ENCODE results near the gene THAP8. TPM values are rescaled to one million over a fixed set of nuclear protein-coding genes. Genes with fewer than 3 reads are reported as not detected.

Gene THAP8
- total and polyA plus RNA-seq, 2 donors (not counting 3 experiments of a cell fraction or from before 2014, with no cell fraction given): 2.9 to 6.6 TPM

DNA sequence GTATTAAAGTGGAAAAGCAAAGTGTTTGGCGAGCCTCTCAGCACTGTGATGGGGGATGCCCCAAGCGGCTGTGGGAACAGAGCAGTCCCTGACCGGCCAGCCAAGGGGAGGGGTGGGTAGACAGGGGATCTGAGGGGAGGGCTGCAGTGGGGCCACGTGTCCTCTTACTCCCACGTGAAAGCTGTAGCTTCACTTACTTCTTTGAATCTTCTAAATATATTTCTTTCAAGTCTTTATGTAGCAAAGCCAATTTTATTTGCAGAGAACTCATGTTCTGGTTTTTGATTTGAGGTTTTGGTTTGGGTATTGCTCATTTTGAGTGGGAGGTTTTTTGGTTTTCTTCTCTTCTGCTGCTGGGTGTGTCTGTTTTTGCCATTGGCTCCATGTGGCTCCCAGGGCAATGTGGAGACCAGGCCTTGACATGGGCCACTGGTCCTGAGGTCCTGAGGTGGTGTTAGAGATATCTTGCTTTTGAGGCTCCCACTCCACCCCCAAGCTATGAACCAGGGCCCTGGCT is 39.1 kb upstream of the THAP8 start:
- ChIA-PET POLR2A (no interaction called here), CTCF (no interaction called here)
- intact Hi-C loops (cut with micrococcal nuclease): no loop called here
- H3K9ac ChIP-seq (replicated peaks; ENCODE audit: extremely low read depth, insufficient read depth, low read length): no peak overlapping the region
- H3K27ac ChIP-seq (ENCODE audit: insufficient read depth, low read depth, low read length): no peak overlapping the region
- H3K36me3 ChIP-seq (ENCODE audit: control insufficient read depth in 2 of 2, extremely low read depth in 1 of 2, insufficient read depth in 2 of 2, low read length in 2 of 2): peaks cover 3 to 5% of the 10 kb centered on the region in 2 experiments
- no peaks in the 10 kb centered on the region for H4K20me1 ChIP-seq (replicated peaks; ENCODE audit: control insufficient read depth, extremely low read depth, insufficient read depth, low read length)
- H3K9me1 ChIP-seq (replicated peaks; ENCODE audit: control insufficient read depth, extremely low read depth, insufficient read depth, low read length): no peaks in the 10 kb centered on the region
- FAIRE-seq: no peak
- H2AFZ ChIP-seq (ENCODE audit: low read depth, low read length): no peak overlapping the region
- H3K4me1 ChIP-seq (ENCODE audit: control insufficient read depth, extremely low read depth, insufficient read depth, low read length): no peaks in the 10 kb centered on the region
- H3K4me2 ChIP-seq (ENCODE audit: insufficient read depth, low read length): no peak overlapping the region
- dilution Hi-C loops (cut with MboI; ENCODE audit: extremely low pct_ligation_motif_present, low sequenced_read_pairs): no loop called here
- TF ChIP-seq MYC (IDR thresholded peaks at IDR 0.05; ENCODE audit: low read depth, low read length) (no peak), POLR2AphosphoS5 (IDR thresholded peaks at IDR 0.05; ENCODE audit: insufficient read depth, low read depth, low read length) (no peak), EZH2 (IDR thresholded peaks at IDR 0.05; ENCODE audit: borderline replicate concordance, low read depth, low read length, severe bottlenecking) (no peak), FOS (IDR thresholded peaks at IDR 0.05; ENCODE audit: borderline replicate concordance, insufficient read depth, low read length) (no peak), GATA2 (IDR thresholded peaks at IDR 0.05; ENCODE audit: insufficient read depth, insufficient read length, low read depth, low read length) (no peak)
- TF ChIP-seq, protein P1, sequence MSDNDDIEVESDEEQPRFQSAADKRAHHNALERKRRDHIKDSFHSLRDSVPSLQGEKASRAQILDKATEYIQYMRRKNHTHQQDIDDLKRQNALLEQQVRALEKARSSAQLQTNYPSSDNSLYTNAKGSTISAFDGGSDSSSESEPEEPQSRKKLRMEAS (IDR thresholded peaks at IDR 0.05; ENCODE audit: insufficient read depth, insufficient read length): no peak
- no peak for DNase-seq (ENCODE audit: low read depth, low spot score)
- H3K9me3 ChIP-seq (replicated peaks; ENCODE audit: control insufficient read depth, insufficient read depth, low read length): no peaks in the 10 kb centered on the region
- BruUV-seq (replicated peaks): no TSS peak
- H3K4me3 ChIP-seq (replicated peaks in 1 of 3; ENCODE audit: insufficient read depth in 1 of 3, low read depth in 1 of 3, low read length in 3 of 3): no peak overlapping the region
- no peaks in the 10 kb centered on the region for H3K79me2 ChIP-seq (ENCODE audit: control insufficient read depth, insufficient read depth, low read length)
- no peaks in the 10 kb centered on the region for H3K27me3 ChIP-seq (ENCODE audit: control insufficient read depth in 2 of 2, insufficient read depth in 2 of 2, low read length in 2 of 2)

DNA sequence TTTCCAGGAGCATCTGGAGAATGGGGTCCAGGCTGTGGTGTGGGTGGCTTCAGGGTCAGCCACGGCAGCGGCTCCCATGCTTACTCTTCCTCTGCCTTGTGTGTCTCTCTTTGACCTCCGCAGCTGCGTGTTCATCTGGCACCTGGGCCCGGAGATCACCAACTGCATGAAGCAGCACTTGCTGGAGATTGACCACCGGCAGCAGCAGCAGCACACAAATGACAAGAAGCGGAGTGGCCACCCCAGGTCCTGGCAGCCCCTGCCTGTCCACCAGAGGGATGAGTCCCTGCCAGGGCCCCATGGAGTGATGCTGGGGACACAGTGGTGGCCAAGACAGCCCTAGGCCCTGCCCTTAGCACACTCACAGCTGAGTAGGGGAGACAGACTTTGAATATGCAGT is 38.5 kb upstream of the THAP8 start:
- DNase-seq (ENCODE audit: low read depth, low spot score): no peak
- H4K20me1 ChIP-seq (replicated peaks; ENCODE audit: control insufficient read depth, extremely low read depth, insufficient read depth, low read length): no peaks in the 10 kb centered on the region
- H3K9me3 ChIP-seq (replicated peaks; ENCODE audit: control insufficient read depth, insufficient read depth, low read length): no peaks in the 10 kb centered on the region
- H3K27ac ChIP-seq (ENCODE audit: insufficient read depth, low read depth, low read length): no peak overlapping the region
- H3K9me1 ChIP-seq (replicated peaks; ENCODE audit: control insufficient read depth, extremely low read depth, insufficient read depth, low read length): no peaks in the 10 kb centered on the region
- ChIA-PET CTCF (interaction anchor here (1.5 kb wide), 1 partner anchor 32 kb away, joined by 4 read pairs; no protein-coding TSS in a partner anchor), POLR2A (no interaction called here)
- no peaks in the 10 kb centered on the region for H3K27me3 ChIP-seq (ENCODE audit: control insufficient read depth in 2 of 2, insufficient read depth in 2 of 2, low read length in 2 of 2)
- dilution Hi-C loops (cut with MboI; ENCODE audit: extremely low pct_ligation_motif_present, low sequenced_read_pairs): no loop called here
- intact Hi-C loops (cut with micrococcal nuclease): no loop called here
- no peak overlapping the region for H3K4me3 ChIP-seq (replicated peaks in 1 of 3; ENCODE audit: insufficient read depth in 1 of 3, low read depth in 1 of 3, low read length in 3 of 3)
- H3K36me3 ChIP-seq (ENCODE audit: control insufficient read depth in 2 of 2, extremely low read depth in 1 of 2, insufficient read depth in 2 of 2, low read length in 2 of 2): peaks cover 3 to 5% of the 10 kb centered on the region in 2 experiments
- H3K4me2 ChIP-seq (ENCODE audit: insufficient read depth, low read length): no peak overlapping the region
- no peaks in the 10 kb centered on the region for H3K79me2 ChIP-seq (ENCODE audit: control insufficient read depth, insufficient read depth, low read length)
- H3K9ac ChIP-seq (replicated peaks; ENCODE audit: extremely low read depth, insufficient read depth, low read length): no peak overlapping the region
- no TSS peak for BruUV-seq (replicated peaks)
- no peak for FAIRE-seq
- H3K4me1 ChIP-seq (ENCODE audit: control insufficient read depth, extremely low read depth, insufficient read depth, low read length): no peaks in the 10 kb centered on the region
- H2AFZ ChIP-seq (ENCODE audit: low read depth, low read length): no peak overlapping the region
- no peak for TF ChIP-seq EZH2 (IDR thresholded peaks at IDR 0.05; ENCODE audit: borderline replicate concordance, low read depth, low read length, severe bottlenecking)
- TF ChIP-seq POLR2AphosphoS5 (IDR thresholded peaks at IDR 0.05; ENCODE audit: insufficient read depth, low read depth, low read length): no peak
- TF ChIP-seq POLR2A (IDR thresholded peaks at IDR 0.05; ENCODE audit: low read depth, low read length): no peak
- TF ChIP-seq, protein P1 (IDR thresholded peaks at IDR 0.05; ENCODE audit: insufficient read depth, insufficient read length): no peak
- TF ChIP-seq MYC (IDR thresholded peaks at IDR 0.05; ENCODE audit: low read depth, low read length): no peak
- TF ChIP-seq JUN (IDR thresholded peaks at IDR 0.05; ENCODE audit: borderline replicate concordance, insufficient read depth, insufficient read length, low read depth): no peak
- no peak for TF ChIP-seq FOS (IDR thresholded peaks at IDR 0.05; ENCODE audit: borderline replicate concordance, insufficient read depth, low read length)
- TF ChIP-seq GATA2 (IDR thresholded peaks at IDR 0.05; ENCODE audit: insufficient read depth, insufficient read length, low read depth, low read length): no peak
- TF ChIP-seq, protein P2, sequence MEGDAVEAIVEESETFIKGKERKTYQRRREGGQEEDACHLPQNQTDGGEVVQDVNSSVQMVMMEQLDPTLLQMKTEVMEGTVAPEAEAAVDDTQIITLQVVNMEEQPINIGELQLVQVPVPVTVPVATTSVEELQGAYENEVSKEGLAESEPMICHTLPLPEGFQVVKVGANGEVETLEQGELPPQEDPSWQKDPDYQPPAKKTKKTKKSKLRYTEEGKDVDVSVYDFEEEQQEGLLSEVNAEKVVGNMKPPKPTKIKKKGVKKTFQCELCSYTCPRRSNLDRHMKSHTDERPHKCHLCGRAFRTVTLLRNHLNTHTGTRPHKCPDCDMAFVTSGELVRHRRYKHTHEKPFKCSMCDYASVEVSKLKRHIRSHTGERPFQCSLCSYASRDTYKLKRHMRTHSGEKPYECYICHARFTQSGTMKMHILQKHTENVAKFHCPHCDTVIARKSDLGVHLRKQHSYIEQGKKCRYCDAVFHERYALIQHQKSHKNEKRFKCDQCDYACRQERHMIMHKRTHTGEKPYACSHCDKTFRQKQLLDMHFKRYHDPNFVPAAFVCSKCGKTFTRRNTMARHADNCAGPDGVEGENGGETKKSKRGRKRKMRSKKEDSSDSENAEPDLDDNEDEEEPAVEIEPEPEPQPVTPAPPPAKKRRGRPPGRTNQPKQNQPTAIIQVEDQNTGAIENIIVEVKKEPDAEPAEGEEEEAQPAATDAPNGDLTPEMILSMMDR (IDR thresholded peaks at IDR 0.05; ENCODE audit: extremely low read depth in 1 of 2, insufficient read depth in 1 of 2, low read depth in 1 of 2, low read length in 2 of 2): no peak
